Measurements from ENCODE around the gene SHE. TPM values are rescaled to one million over a fixed set of nuclear protein-coding genes. Genes with fewer than 3 reads are reported as not detected.

The SHE gene
- total RNA-seq: under 1 TPM in 1 of 2 donors, not detected in 1; 0.13 TPM
- 0 reads per million in 2 donors for total RNA-seq

- peak in 1 of 3 donors; percentile 18 for DNase-seq
- Mint-ChIP-seq H3K27ac (peak within 1 kb of the TSS; percentile 47), H3K27me3 (peaks cover 50% of the 10 kb centered on the region)
Observed at GRCh38 chr1:154502066-154502743, at the start of gene SHE, which contains the start of gene TDRD10. Gene SHE, minus strand, starts transcription at chr1:154502412. Its CDS starts 386 bp downstream, at chr1:154502026. Gene TDRD10, plus strand, starts transcription at chr1:154502219. Its CDS starts 4,685 bp downstream, at chr1:154506904.

GRCh38 chr1:154551474-154551873 is 49.3 kb upstream of the SHE start:
- H3K27ac Mint-ChIP-seq: no peak overlapping the region
- no peak overlapping the region for H3K4me3 Mint-ChIP-seq
- H3K27me3 Mint-ChIP-seq: no peaks in the 10 kb centered on the region
- H3K4me1 Mint-ChIP-seq: peaks cover 21% of the 10 kb centered on the region
- H3K9me3 ChIP-seq (ENCODE audit: control insufficient read depth, low read length, poor library complexity, severe bottlenecking): no peaks in the 10 kb centered on the region
- ATAC-seq: no peak
- no peak for DNase-seq
- H3K36me3 Mint-ChIP-seq (ENCODE audit: low read depth): peaks cover 10% of the 10 kb centered on the region

More at GRCh38 chr1:154502066-154502743, at the start of gene SHE, which contains the start of gene TDRD10:
- H3K9me3 ChIP-seq (ENCODE audit: control insufficient read depth, low read length, poor library complexity, severe bottlenecking): no peaks in the 10 kb centered on the region
- Mint-ChIP-seq H3K4me3 (peak within 1 kb of the TSS; percentile 79), H3K36me3 (ENCODE audit: low read depth) (peaks cover 12% of the 10 kb centered on the region), H3K4me1 (peaks cover 6% of the 10 kb centered on the region)
- peak; percentile 58 for ATAC-seq

GRCh38 chr1:154550657-154551056 is 48.4 kb upstream of the SHE start:
- Mint-ChIP-seq H3K36me3 (ENCODE audit: low read depth) (peaks cover 10% of the 10 kb centered on the region), H3K4me1 (peaks cover 17% of the 10 kb centered on the region), H3K27ac (no peak overlapping the region), H3K4me3 (no peak overlapping the region), H3K27me3 (no peaks in the 10 kb centered on the region)
- H3K9me3 ChIP-seq (ENCODE audit: control insufficient read depth, low read length, poor library complexity, severe bottlenecking): no peaks in the 10 kb centered on the region
- ATAC-seq: no peak
- DNase-seq: no peak

- no peak overlapping the region for H3K4me3 Mint-ChIP-seq
- peaks cover 17% of the 10 kb centered on the region for H3K4me1 Mint-ChIP-seq
- no peaks in the 10 kb centered on the region for H3K27me3 Mint-ChIP-seq
- H3K27ac Mint-ChIP-seq: no peak overlapping the region
- peaks cover 10% of the 10 kb centered on the region for H3K36me3 Mint-ChIP-seq (ENCODE audit: low read depth)
- DNase-seq (no peak), ATAC-seq (no peak)
- no peaks in the 10 kb centered on the region for H3K9me3 ChIP-seq (ENCODE audit: control insufficient read depth, low read length, poor library complexity, severe bottlenecking)
Observed at GRCh38 chr1:154550070-154550469, 47.9 kb upstream of the SHE start.

GRCh38 chr1:154549202-154549770 is 47.1 kb upstream of the SHE start:
- no peaks in the 10 kb centered on the region for H3K9me3 ChIP-seq (ENCODE audit: control insufficient read depth, low read length, poor library complexity, severe bottlenecking)
- H3K36me3 Mint-ChIP-seq (ENCODE audit: low read depth): peaks cover 10% of the 10 kb centered on the region
- H3K4me3 Mint-ChIP-seq: no peak overlapping the region
- ATAC-seq: no peak
- peaks cover 6% of the 10 kb centered on the region for H3K27me3 Mint-ChIP-seq
- H3K4me1 Mint-ChIP-seq: peaks cover 17% of the 10 kb centered on the region
- DNase-seq: no peak
- peak overlapping the region; percentile 56 for H3K27ac Mint-ChIP-seq

- no peak overlapping the region for H3K27ac Mint-ChIP-seq
- peaks cover 6% of the 10 kb centered on the region for H3K36me3 Mint-ChIP-seq (ENCODE audit: low read depth)
- H3K27me3 Mint-ChIP-seq: peaks cover 6% of the 10 kb centered on the region
- no peak overlapping the region for H3K4me3 Mint-ChIP-seq
- DNase-seq (no peak), ATAC-seq (no peak)
- H3K9me3 ChIP-seq (ENCODE audit: control insufficient read depth, low read length, poor library complexity, severe bottlenecking): no peaks in the 10 kb centered on the region
- peaks cover 11% of the 10 kb centered on the region for H3K4me1 Mint-ChIP-seq
Observed at GRCh38 chr1:154548028-154548427, 45.8 kb upstream of the SHE start.

- no peaks in the 10 kb centered on the region for H3K9me3 ChIP-seq (ENCODE audit: control insufficient read depth, low read length, poor library complexity, severe bottlenecking)
- ATAC-seq (no peak), DNase-seq (no peak)
- peaks cover 11% of the 10 kb centered on the region for H3K4me1 Mint-ChIP-seq
- H3K4me3 Mint-ChIP-seq: no peak overlapping the region
- H3K27me3 Mint-ChIP-seq: peaks cover 9% of the 10 kb centered on the region
- peaks cover 6% of the 10 kb centered on the region for H3K36me3 Mint-ChIP-seq (ENCODE audit: low read depth)
- H3K27ac Mint-ChIP-seq: no peak overlapping the region
Observed at GRCh38 chr1:154547105-154547732, 45.0 kb upstream of the SHE start.

GRCh38 chr1:154546264-154547063 is 44.3 kb upstream of the SHE start:
- Mint-ChIP-seq H3K4me1 (peaks cover 11% of the 10 kb centered on the region), H3K27ac (no peak overlapping the region), H3K27me3 (peaks cover 15% of the 10 kb centered on the region), H3K4me3 (no peak overlapping the region), H3K36me3 (ENCODE audit: low read depth) (peaks cover 6% of the 10 kb centered on the region)
- DNase-seq: peak in 2 of 3 donors; percentile 30 to 34
- H3K9me3 ChIP-seq (ENCODE audit: control insufficient read depth, low read length, poor library complexity, severe bottlenecking): no peaks in the 10 kb centered on the region
- peak; percentile 85 for ATAC-seq

GRCh38 chr1:154541231-154541630 is 39.0 kb upstream of the SHE start:
- H3K27ac Mint-ChIP-seq: no peak overlapping the region
- H3K9me3 ChIP-seq (ENCODE audit: control insufficient read depth, low read length, poor library complexity, severe bottlenecking): no peaks in the 10 kb centered on the region
- H3K27me3 Mint-ChIP-seq: peaks cover 49% of the 10 kb centered on the region
- peaks cover 5% of the 10 kb centered on the region for H3K36me3 Mint-ChIP-seq (ENCODE audit: low read depth)
- DNase-seq: no peak
- peaks cover 10% of the 10 kb centered on the region for H3K4me1 Mint-ChIP-seq
- no peak overlapping the region for H3K4me3 Mint-ChIP-seq
- ATAC-seq: no peak

GRCh38 chr1:154539486-154540483 is 37.6 kb upstream of the SHE start:
- no peak overlapping the region for H3K4me3 Mint-ChIP-seq
- no peak overlapping the region for H3K27ac Mint-ChIP-seq
- ATAC-seq: no peak
- peaks cover 59% of the 10 kb centered on the region for H3K27me3 Mint-ChIP-seq
- peaks cover 7% of the 10 kb centered on the region for H3K36me3 Mint-ChIP-seq (ENCODE audit: low read depth)
- H3K4me1 Mint-ChIP-seq: peaks cover 10% of the 10 kb centered on the region
- no peaks in the 10 kb centered on the region for H3K9me3 ChIP-seq (ENCODE audit: control insufficient read depth, low read length, poor library complexity, severe bottlenecking)
- no peak for DNase-seq

GRCh38 chr1:154536570-154536969 is 34.4 kb upstream of the SHE start:
- no peaks in the 10 kb centered on the region for H3K9me3 ChIP-seq (ENCODE audit: control insufficient read depth, low read length, poor library complexity, severe bottlenecking)
- peaks cover 54% of the 10 kb centered on the region for H3K27me3 Mint-ChIP-seq
- H3K4me3 Mint-ChIP-seq: no peak overlapping the region
- DNase-seq (no peak), ATAC-seq (no peak)
- H3K36me3 Mint-ChIP-seq (ENCODE audit: low read depth): peaks cover 7% of the 10 kb centered on the region
- peaks cover 13% of the 10 kb centered on the region for H3K4me1 Mint-ChIP-seq
- no peak overlapping the region for H3K27ac Mint-ChIP-seq
